Measurements from ENCODE around the gene EIF2S1.
"Not testable (repeated sequence)": the region's sequence is repeated elsewhere in the genome, so short reads cannot be mapped to it uniquely, and the experiment has no call there.

EIF2S1 gene

DNA sequence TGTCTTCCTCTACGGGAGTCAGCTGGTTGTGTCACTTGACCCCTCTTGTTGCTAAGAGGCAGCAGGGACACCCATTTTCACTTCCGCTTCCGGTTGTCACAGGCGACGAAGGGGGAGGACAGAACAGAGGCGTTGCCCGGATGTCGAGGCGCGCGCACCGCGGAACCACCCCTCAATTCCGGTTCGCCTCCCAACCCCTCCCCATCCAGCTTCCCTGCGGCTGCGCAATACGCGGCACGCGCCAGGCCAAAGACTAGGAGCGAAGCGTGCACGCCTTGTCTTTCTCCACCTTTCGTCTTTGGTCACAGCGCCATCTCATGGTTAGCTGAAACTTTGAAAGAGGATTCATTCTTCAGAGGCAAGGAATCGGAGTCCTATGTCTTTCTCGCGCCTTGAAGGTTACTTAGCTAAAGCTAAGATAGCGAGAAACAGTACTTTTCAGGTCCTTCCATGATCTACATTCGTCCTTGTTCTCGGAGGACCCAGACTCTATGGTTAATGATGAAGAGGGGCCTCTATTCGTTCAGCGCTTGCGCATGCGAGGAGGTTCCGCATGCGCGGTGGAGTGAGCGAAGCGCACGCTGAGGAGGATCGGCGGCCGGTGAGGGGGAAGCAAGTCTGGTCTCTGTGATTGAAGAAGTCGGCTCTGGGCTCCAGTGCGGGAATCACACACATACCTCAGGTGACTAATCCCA, at the start of gene EIF2S1, which contains the start of gene ATP6V1D:
Gene EIF2S1, plus strand, starts transcription at position 554 of the 695 bp plus-strand sequence. CDS start 4,440 bp downstream, outside the sequence.
Gene ATP6V1D, minus strand, starts transcription at position 30 of the 695 bp plus-strand sequence. CDS start 106 bp downstream, outside the sequence.
- peak; percentile 99 for DNase-seq (ENCODE audit: low read depth)

GRCh38 chr14:67311868-67312267, 48.3 kb upstream of the EIF2S1 start:
- DNase-seq (ENCODE audit: low read depth), result no peak

- no peak for DNase-seq (ENCODE audit: low read depth)
Measured at GRCh38 chr14:67313153-67313552, 47.0 kb upstream of the EIF2S1 start.

DNA sequence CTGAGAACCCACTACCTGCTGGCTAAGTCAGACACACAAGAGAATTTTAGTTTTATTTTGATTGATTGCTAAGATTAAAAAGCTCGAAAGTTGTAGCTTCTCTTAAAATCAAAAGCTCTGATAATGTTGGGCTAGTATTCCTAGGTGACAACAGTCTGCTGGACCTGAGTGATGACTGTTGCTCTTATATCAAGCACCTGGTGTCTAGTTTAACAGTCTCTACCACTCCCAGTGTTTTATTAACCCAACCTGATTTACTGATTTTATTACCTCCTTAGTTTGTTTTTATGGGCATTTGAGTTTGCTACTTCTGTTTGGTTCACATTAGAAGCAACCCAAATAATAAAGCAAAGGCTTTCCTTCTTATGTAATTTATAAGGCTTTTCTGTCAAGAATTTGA, 42.3 kb upstream of the EIF2S1 start:
- no peak for DNase-seq (ENCODE audit: low read depth)

DNA sequence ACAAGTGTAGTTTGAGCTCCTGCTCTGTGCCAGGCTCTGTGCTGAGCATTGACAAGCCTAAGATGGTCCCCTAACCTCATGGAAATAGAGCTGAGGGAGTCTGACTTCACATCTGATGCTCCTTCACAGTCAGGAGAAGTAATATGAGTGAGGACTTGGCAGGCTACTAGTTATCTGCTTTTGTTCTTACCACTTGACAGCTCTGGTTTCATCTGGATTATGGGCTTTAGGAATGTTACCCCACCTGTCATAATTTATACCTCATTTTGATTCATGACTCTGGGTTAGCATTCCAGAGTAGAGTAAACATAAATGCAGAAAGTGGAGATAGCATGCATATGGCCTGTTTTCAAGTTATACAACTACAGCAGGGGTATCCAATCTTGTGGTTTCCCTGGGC, 41.0 kb upstream of the EIF2S1 start:
- DNase-seq (ENCODE audit: low read depth), result peak; percentile 78

DNA sequence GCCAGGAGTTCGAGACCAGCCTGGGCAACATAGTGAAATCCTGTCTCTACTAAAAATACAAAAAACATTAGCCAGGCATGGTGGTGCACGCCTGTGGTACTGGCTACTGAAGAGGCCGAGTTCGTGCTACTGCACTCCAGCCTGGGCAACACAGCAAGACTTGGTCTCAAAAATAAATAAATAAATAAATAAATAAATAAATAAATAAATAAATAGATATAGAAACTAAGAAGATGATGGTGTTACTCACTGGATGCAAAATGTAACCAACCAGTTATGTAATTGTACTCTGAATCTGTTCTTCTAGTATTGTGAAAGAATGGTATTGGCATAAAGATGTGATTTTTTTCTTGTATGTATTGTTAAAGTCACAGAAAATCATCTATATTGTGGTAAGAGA, 30.5 kb upstream of the EIF2S1 start:
- not testable (repeated sequence) for DNase-seq (ENCODE audit: low read depth)

- peak; percentile 20 for DNase-seq (ENCODE audit: low read depth)
Measured at GRCh38 chr14:67331368-67332125, 28.6 kb upstream of the EIF2S1 start.

GRCh38 chr14:67332468-67332867, 27.7 kb upstream of the EIF2S1 start:
- peak; percentile 19 for DNase-seq (ENCODE audit: low read depth)

DNA sequence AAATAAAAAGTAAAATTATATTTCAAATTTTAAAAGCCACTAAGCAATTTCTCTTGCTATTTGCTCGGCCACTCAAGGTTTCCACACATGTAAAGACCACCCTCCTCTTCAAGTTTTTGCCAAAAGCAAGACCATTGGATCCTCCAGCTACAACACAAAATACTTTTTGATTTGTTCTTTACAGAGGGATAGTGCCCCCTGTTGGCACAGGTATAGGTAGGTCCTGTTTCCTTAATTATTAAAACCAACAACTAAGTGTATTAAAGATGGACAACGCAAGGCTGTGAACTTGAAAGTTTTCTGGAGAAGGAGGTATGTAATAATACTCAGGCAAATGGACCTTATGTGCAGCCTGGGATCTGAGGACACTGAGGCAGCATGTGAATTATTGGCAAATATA, 24.3 kb upstream of the EIF2S1 start:
- peak; percentile 48 for DNase-seq (ENCODE audit: low read depth)

DNA sequence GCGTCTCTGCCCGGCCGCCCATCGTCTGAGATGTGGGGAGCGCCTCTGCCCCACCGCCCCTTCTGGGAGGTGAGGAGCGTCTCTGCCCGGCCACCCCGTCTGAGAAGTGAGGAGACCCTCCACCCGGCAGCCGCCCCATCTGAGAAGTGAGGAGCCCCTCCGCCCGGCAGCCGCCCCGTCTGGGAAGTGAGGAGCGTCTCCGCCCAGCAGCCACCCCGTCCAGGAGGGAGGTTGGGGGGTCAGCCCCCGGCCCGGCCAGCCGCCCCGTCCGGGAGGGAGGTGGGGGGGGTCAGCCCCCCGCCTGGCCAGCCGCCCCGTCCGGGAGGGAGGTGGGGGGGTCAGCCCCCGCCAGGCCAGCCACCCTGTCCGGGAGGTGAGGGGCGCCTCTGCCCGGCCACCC, 18.9 kb upstream of the EIF2S1 start:
- not testable (repeated sequence) for DNase-seq (ENCODE audit: low read depth)

GRCh38 chr14:67343601-67344230, 16.4 kb upstream of the EIF2S1 start:
- peak; percentile 52 for DNase-seq (ENCODE audit: low read depth)

DNA sequence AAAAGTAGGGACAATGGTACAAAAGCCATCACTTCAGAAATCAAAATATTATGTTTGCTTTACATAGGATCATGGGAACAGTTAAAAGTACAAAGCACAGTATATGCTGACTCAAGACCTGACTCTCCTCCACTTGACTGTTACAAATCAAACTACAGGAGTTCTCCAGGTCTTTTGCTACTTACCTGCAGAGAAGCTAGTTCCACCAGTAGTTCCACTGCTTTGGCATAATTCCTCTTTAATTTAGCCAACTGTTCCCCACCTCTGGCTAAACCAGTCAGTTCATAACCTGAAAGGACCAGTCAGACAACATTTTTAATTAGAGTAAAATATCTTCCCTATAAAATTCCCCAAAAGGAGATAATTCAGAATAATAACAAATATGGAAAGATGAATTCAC, 14.5 kb upstream of the EIF2S1 start:
- DNase-seq (ENCODE audit: low read depth), result no peak

DNA sequence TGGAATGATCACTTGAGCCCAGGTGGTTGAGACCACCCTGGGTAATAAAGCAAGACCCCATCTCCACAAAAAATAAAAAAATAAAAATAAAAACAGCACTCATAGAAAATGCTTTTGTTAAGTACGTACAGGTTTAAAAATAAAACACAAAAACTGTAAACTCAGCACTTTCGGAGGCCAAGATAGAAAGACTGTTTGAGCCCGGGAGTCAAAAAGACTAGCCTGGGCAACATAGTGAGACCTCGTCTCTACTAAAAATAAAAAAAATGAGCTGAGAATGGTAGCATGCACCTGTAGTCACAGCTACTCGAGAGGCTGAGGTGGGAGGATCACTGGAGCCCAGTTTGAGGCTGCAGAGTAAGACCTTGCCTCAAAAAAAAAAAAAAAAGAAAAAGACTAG, 8.1 kb upstream of the EIF2S1 start:
- no peak for DNase-seq (ENCODE audit: low read depth)

GRCh38 chr14:67357186-67357968, 2.8 kb upstream of the EIF2S1 start:
- DNase-seq (ENCODE audit: low read depth), result no peak

GRCh38 chr14:67357969-67358354, 2.2 kb upstream of the EIF2S1 start:
- peak; percentile 34 for DNase-seq (ENCODE audit: low read depth)

DNA sequence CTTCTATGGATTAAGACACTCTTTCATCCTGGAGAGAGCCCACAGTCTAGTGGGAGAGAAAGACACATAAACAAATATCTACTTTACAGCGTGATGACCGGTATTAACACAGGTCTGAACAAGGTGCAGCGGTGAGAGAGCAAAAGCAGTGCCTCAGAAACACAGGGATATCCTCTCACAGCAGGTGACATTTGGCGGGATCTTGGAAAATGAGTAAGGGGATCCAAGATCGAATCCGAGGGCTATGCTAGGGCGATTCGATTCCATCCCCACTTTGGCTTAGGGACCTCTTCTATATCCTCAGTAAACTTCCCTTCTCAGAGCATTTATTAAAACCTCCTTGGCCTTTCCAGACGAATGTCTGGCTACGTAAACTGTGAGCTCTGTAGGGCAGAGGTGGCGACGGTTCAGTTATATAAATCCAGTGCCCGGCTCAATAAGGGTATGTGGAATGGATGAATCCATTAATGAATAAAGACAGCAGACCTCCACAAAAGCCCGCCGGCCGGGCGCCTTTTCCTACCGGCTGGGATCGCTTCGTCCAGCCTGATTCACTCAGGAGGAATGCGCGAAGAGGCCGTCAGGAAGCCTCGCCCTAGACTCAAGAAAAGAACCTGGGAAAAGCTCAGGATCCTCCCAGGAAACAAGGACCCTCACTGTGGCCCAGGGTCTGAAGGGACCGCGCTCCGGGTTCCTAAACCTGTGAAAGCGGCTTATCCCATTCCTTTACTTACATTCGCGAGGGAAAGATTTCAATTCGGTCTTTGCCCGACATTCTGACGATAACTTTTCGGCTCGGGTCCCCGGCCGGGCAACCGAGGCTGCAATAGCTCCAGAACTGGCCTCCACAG, 979 bp upstream of the EIF2S1 start:
- DNase-seq (ENCODE audit: low read depth), result peak; percentile 68

GRCh38 chr14:67360470-67361206, 510 bp downstream of the EIF2S1 start:
- DNase-seq (ENCODE audit: low read depth), result no peak

DNA sequence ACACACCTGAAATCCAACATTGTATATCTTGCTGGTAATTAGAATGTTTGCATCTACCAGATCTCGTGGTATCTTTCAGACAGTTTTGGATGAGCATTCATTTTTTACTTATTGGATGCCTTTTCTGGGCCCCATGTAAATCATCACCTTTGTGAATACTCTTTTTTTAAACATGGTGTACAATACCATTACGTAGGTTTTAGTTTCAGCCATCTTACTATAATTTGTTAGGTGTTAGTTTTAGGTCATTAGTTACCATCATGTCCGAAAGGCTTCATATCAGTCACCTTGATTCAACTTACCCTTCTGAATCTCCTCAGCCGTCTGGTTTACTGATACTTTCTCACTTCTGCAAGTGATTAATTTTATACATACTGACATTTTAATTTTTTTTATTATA, 5.3 kb downstream of the EIF2S1 start:
- no peak for DNase-seq (ENCODE audit: low read depth)

GRCh38 chr14:67370830-67371229, 10.7 kb downstream of the EIF2S1 start:
- DNase-seq (ENCODE audit: low read depth), result peak; percentile 61
